Eye (tissue), 1 donor: ENCODE data around the gene RNPEPL1.

Experiments used
- DNase-seq: peaks from one replicate; pipeline ENCODE4 v3.0.0-alpha.2; 2015

The RNPEPL1 gene

DNA sequence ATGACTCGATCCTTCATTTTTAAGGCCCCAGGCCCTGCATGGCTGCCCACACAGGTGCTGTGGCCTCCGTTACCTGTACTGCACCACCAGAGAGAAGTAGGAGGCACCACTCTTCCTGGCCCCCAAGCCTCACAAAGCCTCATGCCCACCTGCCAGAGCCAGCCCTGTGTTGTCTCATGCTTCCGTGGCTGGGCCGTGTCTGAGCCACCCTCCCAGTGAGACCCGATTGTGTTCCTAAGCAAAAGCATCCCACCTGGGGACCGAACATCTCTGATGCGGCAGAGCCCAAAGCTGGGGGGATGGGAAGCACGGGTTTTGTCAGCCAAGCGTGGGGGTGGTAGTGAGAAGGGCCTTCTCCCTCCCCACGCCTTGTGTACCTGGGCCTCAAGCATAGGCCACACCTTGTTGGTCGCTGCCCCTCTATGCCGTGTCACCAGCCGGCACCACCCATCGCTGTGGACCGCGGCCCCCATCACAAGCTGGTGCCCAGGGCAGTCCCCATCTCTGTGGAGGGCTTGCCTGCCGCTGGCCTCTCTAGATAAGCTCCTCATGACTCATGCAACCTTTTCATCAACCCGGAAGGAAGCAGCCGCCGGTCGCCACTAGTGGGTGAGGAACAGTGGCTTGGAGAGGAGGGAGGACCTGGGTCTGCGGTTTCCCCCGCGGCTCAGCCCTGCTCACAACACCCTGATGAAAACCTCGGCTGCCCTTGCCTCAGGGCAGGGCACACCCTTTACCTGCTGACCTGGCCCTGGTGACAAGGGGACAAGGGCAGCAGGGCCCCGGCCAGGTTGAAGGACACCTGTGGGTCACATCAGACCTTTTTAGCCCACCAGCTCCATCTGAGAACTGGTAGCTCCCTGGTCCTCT, 2.7 kb upstream of the RNPEPL1 start:
- DNase-seq: no peak

DNA sequence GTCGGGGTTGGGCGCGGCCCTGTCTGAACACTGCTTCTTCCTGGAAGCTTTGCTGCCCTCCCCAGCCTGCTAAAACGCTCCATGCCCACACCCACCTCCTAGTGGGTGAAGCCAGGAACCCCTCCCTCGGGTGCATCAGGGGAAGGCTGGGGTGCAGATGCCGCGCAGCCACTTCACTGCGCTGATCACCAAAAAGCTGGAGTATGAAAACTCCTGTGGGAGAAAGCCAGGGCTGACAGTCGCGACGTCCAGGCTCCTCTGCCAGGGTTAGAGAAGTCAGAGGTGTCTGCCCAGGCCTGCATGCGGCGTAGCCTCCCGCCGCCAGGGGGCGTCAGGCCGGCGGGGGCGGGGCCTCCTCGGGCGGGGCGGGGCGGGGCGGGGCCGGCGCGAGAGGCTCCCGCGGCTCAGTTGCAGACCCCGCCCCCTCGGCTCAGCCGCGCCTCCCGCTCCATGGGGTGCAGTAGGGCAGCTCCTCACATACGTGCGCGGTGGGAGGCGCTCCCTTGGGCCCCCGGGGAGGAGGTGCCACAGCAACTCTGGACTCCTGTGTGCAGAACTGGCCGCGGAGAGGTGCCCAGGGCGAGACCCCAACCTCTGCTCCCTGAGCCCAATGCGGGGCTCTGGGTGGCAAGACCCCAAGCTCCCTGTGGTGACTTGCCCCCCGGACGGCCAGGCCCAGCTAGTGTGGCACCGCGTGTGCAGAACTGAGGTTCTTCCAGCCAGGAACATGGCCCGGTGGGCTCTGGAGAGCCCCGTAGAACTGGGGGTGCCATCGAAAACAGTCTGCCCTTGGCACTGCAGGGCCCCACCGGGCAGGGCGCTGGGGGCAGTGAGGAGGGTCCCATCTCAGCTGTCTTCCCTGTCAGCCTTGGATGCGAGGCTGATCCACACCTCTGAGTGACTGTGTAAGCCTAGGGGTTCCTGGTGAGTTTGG, 1.8 kb upstream of the RNPEPL1 start:
- DNase-seq: peak; percentile 87

DNA sequence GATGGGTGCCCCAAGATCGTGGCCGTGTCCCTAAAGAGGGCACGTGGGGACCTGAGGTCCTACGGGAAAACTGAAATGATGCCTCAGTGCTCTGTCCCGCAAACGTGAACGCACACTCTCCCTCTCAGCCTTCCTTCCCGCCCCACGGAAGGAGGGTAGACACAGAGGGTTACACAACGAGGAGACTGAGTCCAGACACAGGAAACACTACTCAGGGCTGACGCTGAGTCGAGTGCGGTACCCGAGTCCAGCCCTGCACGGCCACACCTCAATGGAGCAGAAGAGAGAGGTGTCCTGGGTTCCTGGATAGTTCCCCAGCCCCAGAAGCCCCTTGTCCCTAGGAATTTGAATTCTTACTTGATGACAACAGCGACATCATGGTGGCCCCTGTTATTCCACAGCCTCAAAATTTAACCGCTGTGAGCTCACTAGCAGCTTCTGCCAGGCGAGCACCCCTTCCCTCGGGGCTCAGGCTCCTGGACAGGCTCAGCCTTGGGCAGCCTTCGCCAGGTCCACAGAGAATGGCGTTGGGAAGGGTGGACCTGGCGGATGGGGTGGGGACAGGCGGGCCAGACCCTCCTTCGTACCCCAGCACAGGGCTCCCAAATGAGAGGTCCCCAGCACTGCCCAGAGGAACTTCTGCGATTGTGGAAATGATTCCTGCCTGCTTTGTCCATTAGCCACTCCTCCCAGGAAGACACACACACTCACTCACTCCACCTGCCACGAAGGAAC, 980 bp upstream of the RNPEPL1 start:
- DNase-seq: no peak

DNA sequence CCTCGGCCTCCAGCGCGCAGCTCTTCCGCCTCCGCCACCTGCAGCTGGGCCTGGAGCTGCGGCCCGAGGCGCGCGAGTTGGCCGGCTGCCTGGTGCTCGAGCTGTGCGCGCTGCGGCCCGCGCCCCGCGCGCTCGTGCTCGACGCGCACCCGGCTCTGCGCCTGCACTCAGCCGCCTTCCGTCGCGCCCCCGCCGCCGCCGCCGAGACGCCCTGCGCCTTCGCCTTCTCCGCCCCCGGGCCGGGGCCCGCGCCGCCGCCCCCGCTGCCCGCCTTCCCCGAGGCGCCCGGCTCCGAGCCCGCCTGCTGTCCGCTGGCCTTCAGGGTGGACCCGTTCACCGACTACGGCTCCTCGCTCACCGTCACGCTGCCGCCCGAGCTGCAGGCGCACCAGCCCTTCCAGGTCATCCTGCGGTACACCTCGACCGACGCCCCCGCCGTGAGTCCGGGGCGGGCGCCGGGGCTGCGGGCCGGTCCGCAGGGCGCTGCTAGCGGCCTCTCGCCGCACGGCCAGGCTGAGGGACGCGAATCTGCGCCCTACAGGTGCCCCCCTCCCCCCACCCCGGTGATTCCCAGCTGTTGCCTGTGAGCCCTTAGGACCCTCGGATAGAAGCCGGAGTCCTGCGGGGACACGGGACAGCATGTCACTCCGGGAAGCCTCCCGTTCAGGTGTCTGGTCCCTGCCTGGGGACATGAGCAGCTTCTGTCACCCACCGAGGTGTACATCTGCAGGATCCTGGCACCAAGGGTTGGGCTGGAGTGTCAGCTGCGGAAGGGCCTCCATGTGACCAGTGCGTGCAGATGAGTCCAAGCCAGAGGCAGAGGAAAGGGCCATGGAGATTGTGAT, 616 bp downstream of the RNPEPL1 start:
- DNase-seq: peak; percentile 72

DNA sequence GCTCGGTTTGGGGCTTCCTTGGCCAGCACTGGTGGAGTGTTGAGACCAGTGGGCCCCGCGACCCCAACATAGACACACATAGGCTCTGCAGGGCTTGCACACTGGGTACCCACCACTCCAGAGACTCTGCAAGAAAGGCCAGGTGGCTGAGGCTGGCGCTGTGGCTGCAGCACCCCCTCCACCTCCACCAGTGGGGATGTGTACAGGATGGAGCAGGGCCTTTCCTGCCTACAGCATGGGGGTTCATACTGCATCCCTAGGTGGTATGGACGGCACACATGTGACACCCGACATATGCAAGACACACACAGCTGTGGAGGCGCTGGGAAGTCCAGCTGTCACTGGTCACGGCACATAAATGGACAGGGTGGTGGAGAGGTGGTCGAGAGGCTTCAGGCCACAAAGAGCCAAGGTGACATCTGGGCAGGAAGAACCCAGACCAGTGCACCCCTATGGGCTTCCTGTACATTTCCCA, 1.3 kb downstream of the RNPEPL1 start:
- no peak for DNase-seq

DNA sequence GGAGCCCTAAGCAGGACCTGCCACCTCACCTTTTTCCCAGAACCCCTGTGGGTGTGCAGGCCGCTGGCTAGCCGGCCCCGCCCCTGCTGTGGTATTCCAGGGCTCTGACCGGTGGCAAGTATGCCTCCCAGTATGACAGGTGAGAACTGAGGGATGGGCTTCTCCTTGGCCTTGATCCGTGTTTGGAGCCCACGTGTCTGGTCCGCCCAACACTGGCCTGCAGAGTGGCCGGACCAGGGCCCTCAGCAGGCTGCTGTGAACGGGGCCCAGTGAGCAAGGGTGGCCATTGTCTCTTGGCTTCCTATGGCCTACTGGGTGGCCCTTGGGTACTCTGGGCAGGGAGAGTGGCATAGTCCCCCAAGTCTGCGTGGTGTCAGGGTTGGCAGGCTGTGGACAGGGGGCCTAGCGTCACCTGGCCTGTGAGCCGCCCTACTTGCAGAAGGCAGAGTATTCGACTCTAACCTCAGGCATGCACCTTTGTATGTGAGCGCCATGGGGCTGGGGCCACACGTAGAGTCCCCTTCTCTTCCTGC, 1.8 kb downstream of the RNPEPL1 start:
- no peak for DNase-seq

DNA sequence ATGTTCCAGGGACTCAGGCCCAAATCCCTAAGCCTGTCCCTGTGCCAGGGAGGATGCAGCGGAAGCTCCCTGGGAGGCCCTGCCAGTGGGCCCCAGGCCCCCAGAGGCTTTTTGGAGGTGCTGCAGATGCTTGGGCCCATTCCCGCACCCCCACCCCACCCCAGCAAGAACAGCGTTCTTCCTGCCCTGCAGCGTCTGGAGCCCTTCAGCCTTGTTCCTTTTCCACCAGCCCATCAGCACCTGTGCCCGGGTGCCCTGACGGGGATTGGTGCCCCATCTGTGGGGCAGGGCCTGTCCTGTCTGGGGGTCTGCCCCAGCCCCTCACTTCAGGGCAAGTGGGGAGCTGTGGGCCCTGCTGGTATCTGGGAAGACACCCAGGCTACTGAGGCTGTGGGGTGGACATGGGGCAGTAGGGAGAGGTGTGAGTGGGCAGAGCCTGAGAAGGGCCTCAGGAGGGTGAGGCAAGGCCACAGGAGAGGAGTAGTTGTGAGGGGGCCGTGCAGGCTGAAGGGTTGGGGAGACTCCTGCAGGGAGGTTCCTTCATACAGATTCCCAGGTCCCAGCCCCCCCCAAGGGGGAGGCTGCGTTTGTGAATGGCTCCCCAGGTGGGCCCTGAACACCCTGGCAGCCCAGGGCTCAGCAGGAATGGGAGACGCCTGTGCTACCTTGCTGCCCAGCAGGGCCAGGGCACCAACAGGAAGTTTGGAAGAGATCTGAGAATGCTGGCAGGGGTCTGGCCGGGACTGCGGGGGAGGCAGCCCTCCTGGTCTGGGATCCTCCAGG, 2.4 kb downstream of the RNPEPL1 start:
- DNase-seq: no peak

DNA sequence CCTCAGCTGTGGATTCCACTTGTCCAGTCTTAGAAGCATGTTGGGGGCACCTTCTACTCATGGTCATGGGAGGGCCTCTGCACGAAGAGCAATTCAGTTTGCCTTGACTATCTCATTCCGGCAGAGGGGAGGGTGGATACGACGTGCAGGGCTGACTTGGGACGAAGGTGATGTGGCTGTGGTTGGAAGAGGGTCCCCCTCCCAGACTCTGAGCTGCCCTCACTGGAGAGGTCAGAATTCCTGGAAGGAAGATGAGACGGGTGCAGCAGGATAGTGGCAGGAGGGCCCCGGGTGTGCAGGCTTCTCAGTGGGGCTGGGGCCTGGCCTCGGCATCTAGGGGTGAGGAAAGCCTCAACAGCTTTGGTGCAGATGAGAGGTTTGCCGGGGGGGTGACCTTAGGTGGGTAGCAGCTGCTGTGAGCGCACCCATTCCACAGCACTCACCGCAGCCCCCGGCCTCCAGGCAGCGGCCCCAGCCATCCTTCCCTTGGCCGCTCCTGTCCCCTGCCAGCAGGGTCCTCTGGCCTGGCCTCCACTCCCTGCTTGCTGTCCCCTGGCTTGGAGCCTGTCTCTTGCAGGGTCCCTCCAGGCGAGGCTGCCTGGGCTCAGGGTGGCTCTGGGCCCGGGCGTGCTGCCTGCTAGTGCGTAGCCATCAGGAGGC, 3.2 kb downstream of the RNPEPL1 start:
- DNase-seq: no peak

DNA sequence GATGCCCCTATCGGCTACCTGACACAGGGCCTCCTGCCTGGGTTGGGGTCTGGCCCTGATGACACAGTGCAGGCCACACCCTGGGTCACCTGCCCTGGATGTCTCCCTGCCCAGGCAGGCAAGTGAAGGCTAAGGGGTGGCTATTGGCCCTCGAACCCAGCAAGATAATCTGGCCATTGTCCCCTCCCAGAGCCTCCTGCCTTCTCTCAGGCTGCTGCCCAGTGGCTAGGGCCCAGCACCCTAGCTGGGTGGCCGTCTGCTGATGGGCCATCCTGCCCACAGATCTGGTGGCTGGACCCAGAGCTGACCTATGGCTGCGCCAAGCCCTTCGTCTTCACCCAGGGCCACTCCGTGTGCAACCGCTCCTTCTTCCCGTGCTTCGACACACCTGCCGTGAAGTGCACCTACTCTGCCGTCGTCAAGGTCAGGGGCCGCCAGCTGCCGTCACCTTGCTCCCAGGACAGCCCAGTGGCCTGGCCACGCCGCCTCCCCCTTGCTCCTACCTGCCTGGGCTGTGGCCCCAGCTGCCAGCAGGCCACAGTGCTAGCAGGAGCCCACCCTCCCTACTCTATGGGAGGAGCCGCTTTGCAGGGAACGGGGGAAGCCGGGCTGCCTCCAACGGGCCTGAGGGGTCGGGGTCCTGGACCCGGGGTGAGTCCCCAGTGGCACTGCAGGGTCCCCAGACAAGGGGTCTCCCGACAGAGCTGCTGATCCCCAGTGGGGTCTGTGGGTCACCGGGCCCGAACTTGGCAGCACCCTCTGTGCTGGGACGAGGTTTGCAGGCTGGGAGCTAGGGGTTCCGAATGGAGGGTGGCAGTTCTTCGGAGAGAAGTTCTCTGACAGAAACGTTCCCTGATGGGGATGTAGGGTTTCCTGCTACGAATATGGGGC, 4.1 kb downstream of the RNPEPL1 start:
- DNase-seq: no peak

DNA sequence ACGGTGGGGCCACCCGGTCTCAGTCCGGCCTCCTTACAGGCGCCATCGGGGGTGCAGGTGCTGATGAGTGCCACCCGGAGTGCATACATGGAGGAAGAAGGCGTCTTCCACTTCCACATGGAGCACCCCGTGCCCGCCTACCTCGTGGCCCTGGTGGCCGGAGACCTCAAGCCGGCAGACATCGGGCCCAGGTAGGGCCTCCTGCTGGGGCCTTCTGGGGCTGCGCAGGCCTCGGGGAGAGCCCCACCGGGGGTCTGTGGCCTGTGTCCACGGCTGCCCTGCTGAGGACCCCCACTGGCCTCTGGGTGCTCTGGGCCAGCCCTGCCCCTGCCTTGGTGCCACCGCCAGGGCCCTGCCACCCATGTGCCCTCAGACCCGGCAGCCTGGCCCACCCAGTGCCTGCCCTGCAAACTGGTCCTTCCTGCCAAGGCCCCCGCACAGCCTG, 4.8 kb downstream of the RNPEPL1 start:
- DNase-seq: no peak

DNA sequence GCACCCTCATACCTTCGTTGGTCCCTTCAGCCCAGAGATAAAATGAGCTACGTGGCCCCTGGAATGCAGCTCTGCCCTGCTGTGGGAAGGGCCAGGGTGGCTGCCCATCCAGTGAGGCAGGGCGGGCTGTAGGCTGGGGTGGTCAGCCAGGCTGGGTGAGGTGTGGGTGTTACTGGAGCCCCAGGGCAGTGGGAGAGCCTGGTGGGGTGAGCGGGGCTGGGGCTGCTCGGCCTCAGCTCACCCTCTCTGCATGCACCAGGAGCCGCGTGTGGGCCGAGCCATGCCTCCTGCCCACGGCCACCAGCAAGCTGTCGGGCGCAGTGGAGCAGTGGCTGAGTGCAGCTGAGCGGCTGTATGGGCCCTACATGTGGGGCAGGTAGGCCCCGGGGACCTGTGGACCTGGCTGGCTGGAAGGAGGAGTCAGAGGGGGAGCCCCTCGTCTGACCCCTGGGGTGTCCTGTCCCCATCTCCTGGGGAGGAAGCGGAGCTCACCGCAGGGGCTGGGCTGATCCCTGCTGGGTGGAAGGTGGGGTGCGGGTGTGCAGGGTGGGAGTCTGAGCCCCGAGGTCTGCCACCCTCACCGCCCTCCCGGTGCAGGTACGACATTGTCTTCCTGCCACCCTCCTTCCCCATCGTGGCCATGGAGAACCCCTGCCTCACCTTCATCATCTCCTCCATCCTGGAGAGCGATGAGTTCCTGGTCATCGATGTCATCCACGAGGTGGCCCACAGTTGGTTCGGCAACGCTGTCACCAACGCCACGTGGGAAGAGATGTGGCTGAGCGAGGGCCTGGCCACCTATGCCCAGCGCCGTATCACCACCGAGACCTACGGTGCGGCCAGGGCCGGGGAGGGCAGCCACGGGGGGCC, 5.5 kb downstream of the RNPEPL1 start:
- no peak for DNase-seq

DNA sequence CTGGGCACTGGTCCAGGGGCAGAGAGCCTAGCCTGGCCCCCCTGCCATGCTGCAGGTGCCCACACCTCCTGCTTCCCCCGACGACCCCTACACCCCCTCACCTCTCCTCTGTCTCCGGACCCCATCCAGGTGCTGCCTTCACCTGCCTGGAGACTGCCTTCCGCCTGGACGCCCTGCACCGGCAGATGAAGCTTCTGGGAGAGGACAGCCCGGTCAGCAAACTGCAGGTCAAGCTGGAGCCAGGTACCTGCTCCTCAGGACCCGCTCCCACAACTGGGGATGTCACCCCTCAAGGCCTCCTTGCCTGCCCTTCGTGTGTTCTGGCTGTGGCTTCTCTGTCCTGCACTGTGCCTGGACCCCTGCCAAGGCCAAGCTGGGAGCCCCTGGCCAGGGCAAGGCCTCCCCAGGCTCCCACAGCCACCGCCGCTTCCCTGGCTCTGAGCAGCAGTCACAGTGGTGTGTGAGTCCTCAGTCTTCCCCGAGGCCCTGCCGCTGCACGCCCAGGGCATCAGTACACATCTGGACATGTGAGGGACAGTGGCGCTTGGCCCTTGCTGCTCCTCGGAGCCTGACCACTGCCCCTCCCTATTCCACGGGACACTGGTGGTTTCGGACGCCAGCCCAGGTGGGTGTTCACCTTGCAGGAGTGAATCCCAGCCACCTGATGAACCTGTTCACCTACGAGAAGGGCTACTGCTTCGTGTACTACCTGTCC, 6.3 kb downstream of the RNPEPL1 start:
- DNase-seq: no peak

DNA sequence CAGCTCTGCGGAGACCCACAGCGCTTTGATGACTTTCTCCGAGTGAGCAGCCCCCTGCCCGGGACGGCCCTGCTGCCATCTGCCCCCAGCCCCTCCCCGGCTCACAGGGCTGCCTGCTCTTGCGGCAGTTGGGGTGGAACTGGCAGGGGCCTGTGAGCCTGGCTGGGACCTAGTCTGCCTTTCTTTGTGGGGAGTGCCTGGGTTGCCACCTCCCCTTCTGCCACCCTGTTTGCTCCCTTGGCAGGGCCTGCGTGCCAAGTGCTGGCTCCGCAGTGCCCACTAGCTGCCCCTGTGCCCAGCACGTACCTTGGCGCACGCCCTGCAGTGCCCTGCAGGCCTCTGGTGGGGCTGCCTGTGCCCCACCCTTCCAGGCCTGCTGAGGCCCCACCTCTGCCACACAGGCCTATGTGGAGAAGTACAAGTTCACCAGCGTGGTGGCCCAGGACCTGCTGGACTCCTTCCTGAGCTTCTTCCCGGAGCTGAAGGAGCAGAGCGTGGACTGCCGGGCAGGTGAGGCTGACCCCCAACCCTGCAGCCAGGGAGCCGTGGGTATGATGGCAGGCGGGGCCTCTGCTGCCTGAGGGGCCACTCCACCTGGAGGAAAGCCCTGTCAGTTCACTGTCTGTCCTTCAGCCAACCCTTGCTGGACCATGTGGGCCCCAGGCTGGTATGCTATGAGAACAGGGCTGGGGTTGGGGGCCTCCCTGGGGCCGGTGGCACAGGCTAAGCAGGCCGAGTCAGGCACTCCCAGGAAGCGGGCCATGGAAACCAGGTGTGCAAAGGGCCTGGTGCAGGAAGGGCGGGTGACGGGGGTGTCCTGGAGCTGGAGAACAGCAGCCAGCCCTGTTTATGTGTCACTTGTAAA, 7.0 kb downstream of the RNPEPL1 start:
- no peak for DNase-seq

DNA sequence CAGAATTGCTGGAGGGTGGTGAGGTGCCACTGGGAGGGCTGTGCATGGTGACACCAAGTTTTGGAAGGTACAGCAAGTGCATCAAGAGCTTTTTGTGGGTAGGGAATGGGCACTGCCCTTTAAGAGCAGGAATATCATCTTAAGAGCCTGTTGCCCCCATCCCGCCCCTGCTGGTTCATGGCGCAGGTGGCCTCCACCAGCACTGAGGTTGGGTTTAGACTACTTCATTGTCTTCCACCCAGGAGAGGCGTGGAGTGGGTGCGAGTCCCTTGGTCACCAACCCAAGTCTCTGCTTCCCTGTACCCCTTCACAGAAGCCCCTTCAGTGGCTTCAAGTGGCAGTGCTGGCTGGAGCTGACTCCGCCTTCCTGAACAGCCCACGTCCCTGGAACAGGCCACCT, 7.8 kb downstream of the RNPEPL1 start:
- DNase-seq: no peak

DNA sequence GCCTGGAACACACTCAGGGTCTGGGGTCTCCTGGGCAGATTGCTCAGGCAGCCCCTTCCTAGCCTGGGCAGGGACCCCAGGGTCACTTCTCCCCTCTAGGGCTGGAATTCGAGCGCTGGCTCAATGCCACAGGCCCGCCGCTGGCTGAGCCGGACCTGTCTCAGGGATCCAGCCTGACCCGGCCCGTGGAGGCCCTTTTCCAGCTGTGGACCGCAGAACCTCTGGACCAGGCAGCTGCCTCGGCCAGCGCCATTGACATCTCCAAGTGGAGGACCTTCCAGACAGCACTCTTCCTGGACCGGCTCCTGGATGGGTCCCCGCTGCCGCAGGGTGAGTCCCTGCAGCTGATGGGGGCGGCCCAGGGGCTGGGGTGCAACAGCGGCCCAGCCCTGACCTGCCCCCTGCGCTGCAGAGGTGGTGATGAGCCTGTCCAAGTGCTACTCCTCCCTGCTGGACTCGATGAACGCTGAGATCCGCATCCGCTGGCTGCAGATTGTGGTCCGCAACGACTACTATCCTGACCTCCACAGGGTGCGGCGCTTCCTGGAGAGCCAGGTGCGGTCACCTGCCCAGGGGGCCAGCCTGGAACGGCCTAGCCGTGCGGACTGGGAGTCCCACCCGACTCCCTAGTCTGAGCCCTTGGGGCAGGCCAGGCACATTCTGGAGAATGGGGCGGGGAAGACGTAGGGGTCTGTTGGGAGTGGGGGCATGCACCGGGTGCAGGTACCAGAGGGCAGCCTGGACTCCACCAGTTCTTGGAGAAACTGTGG, 8.3 kb downstream of the RNPEPL1 start:
- no peak for DNase-seq
